K562 (cell line): ENCODE data around the gene DNAJC6. TPM values are rescaled to one million over a fixed set of nuclear protein-coding genes. Genes with fewer than 3 reads are reported as not detected.

Experiments
- ATAC-seq: fragments of 200-7000 bp; cut with Tn5 transposase; 3 replicates; pipeline ENCODE4 v1.9.1; 2020; ENCODE audit warnings: moderate library complexity
- BruUV-seq: library from RNA; stranded (reverse); fragments of 400-500 nt; replicated peaks from 2 replicates; lab custom pipeline; 2021; lab: Mats Ljungman, UMichigan
- CTCF ChIA-PET: fragments of 300-600 bp; formaldehyde crosslinking; extraction: SDS; loops from one replicate; lab custom pipeline; 2021; ENCODE audit warnings: low intra/inter-chr PET ratio; lab: Yijun Ruan, JAX
- POLR2A ChIA-PET: fragments of 300-600, 350-650 bp; sonication (Branson Sonifier 250); formaldehyde crosslinking; extraction: SDS; loops from one replicate; lab custom pipeline; 2021; ENCODE audit warnings: antibody characterized with exemption, inconsistent platforms; lab: Yijun Ruan, JAX
- DNase-seq, 4 experiments: peaks; one replicate each; pipeline versions ENCODE4 v3.0.0 to v3.0.0-alpha.2; 2011 to 2018; ENCODE audit warnings: low spot score in 3 of 4, mixed read lengths in 3 of 4; ENCODE audit errors: extremely low read depth in 1 of 4
- FAIRE-seq: peaks from 2 replicates; lab custom pipeline; 2011; peaks lifted over from hg19 to GRCh38; lab: Jason Lieb, UNC
- H2AFZ ChIP-seq: 2 replicates; pipeline ENCODE4 v1.6.0; 2011; ENCODE audit warnings: low read depth, low read length, control low read depth, inconsistent platforms
- H3K27ac ChIP-seq: fragments of 200-600 bp; 3 replicates; pipeline ENCODE4 v1.8.0; 2011; ENCODE audit warnings: low read depth, mild to moderate bottlenecking, control low read depth, inconsistent platforms, low read length, moderate library complexity, mixed read lengths; ENCODE audit errors: extremely low read depth
- H3K27me3 ChIP-seq, 2 experiments: fragments of 300-600 bp in 1 of 2; 2 replicates in 1 of 2; 3 replicates in 1 of 2; pipeline versions ENCODE4 v1.6.0 to v1.8.0; 2011; ENCODE audit warnings: inconsistent platforms in 2 of 2, low read length in 2 of 2, mild to moderate bottlenecking in 1 of 2, mixed read lengths in 1 of 2, moderate library complexity in 1 of 2; ENCODE audit not compliant: control insufficient read depth in 2 of 2, insufficient read depth in 2 of 2
- H3K36me3 ChIP-seq: fragments of 300-600 bp; 3 replicates; pipeline ENCODE4 v1.8.0; 2011; ENCODE audit warnings: mild to moderate bottlenecking, low read length, inconsistent platforms; ENCODE audit not compliant: control insufficient read depth, insufficient read depth
- H3K4me1 ChIP-seq, 2 experiments: fragments of 200-600 bp in 1 of 2; replicated peaks in 1 of 2; 2 replicates in 1 of 2; 3 replicates in 1 of 2; pipeline versions ENCODE4 v1.5.1 to v1.8.0; 2011; ENCODE audit warnings: inconsistent platforms in 2 of 2, low read length in 2 of 2, mild to moderate bottlenecking in 1 of 2, mixed read lengths in 1 of 2, moderate library complexity in 1 of 2; ENCODE audit not compliant: control insufficient read depth in 2 of 2, insufficient read depth in 2 of 2
- H3K4me2 ChIP-seq: 2 replicates; pipeline ENCODE4 v1.6.1; 2011; ENCODE audit warnings: low read length, control low read depth, inconsistent platforms, mixed read lengths; ENCODE audit not compliant: insufficient read depth
- H3K4me3 ChIP-seq: fragments of 200-600 bp; sonication (generic), shearing (Covaris generic); 2 replicates; pipeline ENCODE4 v1.5.1; 2016; ENCODE audit warnings: control low read depth, inconsistent platforms
- H3K79me2 ChIP-seq: fragments of 200-600 bp; 3 replicates; pipeline ENCODE4 v1.8.0; 2011; ENCODE audit warnings: low read length, inconsistent platforms; ENCODE audit not compliant: control insufficient read depth, insufficient read depth
- H3K9ac ChIP-seq, 2 experiments: 2 replicates each; pipeline versions ENCODE4 v1.6.0 to v1.6.1; 2011; ENCODE audit warnings: low read depth in 2 of 2, low read length in 2 of 2, control low read depth in 1 of 2, inconsistent platforms in 1 of 2, mild to moderate bottlenecking in 1 of 2, mixed read lengths in 1 of 2; ENCODE audit not compliant: insufficient read depth in 1 of 2
- H3K9me1 ChIP-seq: one replicate; pipeline ENCODE4 v1.6.0; 2011; ENCODE audit warnings: inconsistent platforms, mild to moderate bottlenecking, low read length, moderate library complexity; ENCODE audit not compliant: control insufficient read depth, insufficient read depth
- H3K9me3 ChIP-seq: replicated peaks from 2 replicates; pipeline ENCODE4 v1.5.1; 2011; ENCODE audit warnings: low read depth, low read length, inconsistent platforms; ENCODE audit not compliant: control insufficient read depth, insufficient read depth
- H4K20me1 ChIP-seq: replicated peaks from 2 replicates; pipeline ENCODE4 v1.6.1; 2011; ENCODE audit warnings: low read length, inconsistent platforms, mixed read lengths; ENCODE audit not compliant: control insufficient read depth, insufficient read depth
- ARHGAP35 ChIP-seq: fragments of 450-650 bp; IDR thresholded peaks from 2 replicates; pipeline ENCODE4 v1.6.1; 2018; ENCODE audit not compliant: partially characterized antibody
- E2F6 ChIP-seq, 2 experiments: IDR thresholded peaks; 2 replicates each; pipeline ENCODE4 v1.6.1; 2011; ENCODE audit warnings: borderline replicate concordance in 1 of 2, control low read depth in 1 of 2, low read depth in 1 of 2, low read length in 1 of 2, mild to moderate bottlenecking in 1 of 2, mixed read lengths in 1 of 2, moderate library complexity in 1 of 2; ENCODE audit not compliant: insufficient read depth in 1 of 2, insufficient read length in 1 of 2, poor library complexity in 1 of 2, severe bottlenecking in 1 of 2; ENCODE audit errors: extremely low read depth in 1 of 2
- HCFC1 ChIP-seq: IDR thresholded peaks from 2 replicates; pipeline ENCODE4 v1.6.1; 2012; ENCODE audit warnings: low read depth, low read length, improper control_type of control experiment
- HDAC1 ChIP-seq, 2 experiments: fragments of 450-650 bp; IDR thresholded peaks; 2 replicates each; pipeline ENCODE4 v1.6.1; 2016 to 2017; ENCODE audit warnings: inconsistent platforms in 1 of 2, mild to moderate bottlenecking in 1 of 2, moderate library complexity in 1 of 2
- JUND ChIP-seq, 2 experiments: IDR thresholded peaks; 2 replicates in 1 of 2; 3 replicates in 1 of 2; pipeline ENCODE4 v1.6.1; 2011; ENCODE audit warnings: borderline replicate concordance in 2 of 2, low read depth in 2 of 2, low read length in 2 of 2, improper control_type of control experiment in 1 of 2, missing biosample characterization in 1 of 2, missing genetic modification characterization in 1 of 2, missing genetic modification reagents in 1 of 2
- L3MBTL2 ChIP-seq: fragments of 450-650 bp; IDR thresholded peaks from 2 replicates; pipeline ENCODE4 v1.6.1; 2016; ENCODE audit warnings: mild to moderate bottlenecking, moderate library complexity
- LCOR ChIP-seq: sonication (generic); formaldehyde crosslinking; IDR thresholded peaks from 2 replicates; pipeline ENCODE4 v1.8.0; 2022; ENCODE audit warnings: mild to moderate bottlenecking, missing genetic modification reagents
- TRIM24 ChIP-seq, 2 experiments: fragments of 450-650 bp; IDR thresholded peaks; 2 replicates each; pipeline ENCODE4 v1.6.1; 2016
- ZNF316 ChIP-seq: fragments of 450-650 bp; IDR thresholded peaks from 2 replicates; pipeline ENCODE4 v1.6.1; 2016
- ZNF592 ChIP-seq: fragments of 450-650 bp; IDR thresholded peaks from 2 replicates; pipeline ENCODE4 v1.6.1; 2017; ENCODE audit warnings: antibody characterized with exemption, mild to moderate bottlenecking
- WGBS: fragments of 100-300 bp; shearing (Covaris generic); methylation state at CpG from one replicate; pipeline ENCODE4 v1.1.6; 2016; ENCODE audit warnings: low coverage, mixed read lengths; ENCODE audit not compliant: insufficient coverage; ENCODE audit errors: missing lambda C conversion rate; 5-methylcytosine and 5-hydroxymethylcytosine counted together
- in situ Hi-C: fragments of 300-500 bp; cut with MboI; formaldehyde crosslinking; loops from 4 replicates; pipeline ENCODE4 v1.15.0; 2018; ENCODE audit warnings: inconsistent platforms, mixed read lengths
- intact Hi-C: fragments of 100-400 bp; cut with micrococcal nuclease; formaldehyde crosslinking; loops from 2 replicates; pipeline ENCODE4 v1.14.2; 2022
- polyA plus RNA-seq, 8 experiments: library from polyadenylated mRNA; depleted of rRNA in 4 of 8; stranded (reverse) in 5 of 8; unstranded in 3 of 8; fragments of >200 nt; fragmentation: Nextera tagmentation in 2 of 8; fragmentation: Illumina TruSeq in 1 of 8; extraction: Ambion mirVana in 2 of 8; extraction: Trizol in 1 of 8; gene quantifications; 2 replicates each; pipeline versions ENCODE4 v1.2.1 to v1.2.3, GENCODE V29; 2011 to 2014; ENCODE audit warnings: inconsistent platforms in 1 of 8, missing spikeins in 1 of 8
- total RNA-seq, 7 experiments: library from RNA; depleted of rRNA in 6 of 7; stranded (reverse); fragments of >200 nt in 6 of 7; fragmentation: Illumina TruSeq in 2 of 7; extraction: Trizol in 2 of 7; gene quantifications; 2 replicates each; pipeline versions ENCODE4 v1.2.1 to v1.2.3, GENCODE V29; 2011 to 2021; ENCODE audit warnings: low replicate concordance in 1 of 7

DNAJC6 gene
- total and polyA plus RNA-seq, 9 of the 15 experiments (the other 6 are each of a cell fraction or from before 2014, with no cell fraction given): 6.7 to 78.7 (median 28.0) TPM

GRCh38 chr1:65319754-65320153, 10.4 kb downstream of the DNAJC6 start:
- H3K4me2 ChIP-seq: no peak overlapping the region
- no TSS peak for BruUV-seq
- ChIA-PET POLR2A (interaction anchor here (0.6 kb wide), 1 partner anchor 100 kb away, joined by 3 read pairs; no protein-coding TSS in a partner anchor), CTCF (interaction anchor here (0.6 kb wide), 1 partner anchor 205 kb away, joined by 3 read pairs; no protein-coding TSS in a partner anchor)
- H3K36me3 ChIP-seq: peaks cover 46% of the 10 kb centered on the region
- peaks cover 94% of the 10 kb centered on the region for H3K79me2 ChIP-seq
- H3K9me1 ChIP-seq: no peaks in the 10 kb centered on the region
- no peaks in the 10 kb centered on the region for H3K27me3 ChIP-seq
- DNase-seq: peak in 3 of 4 experiments; percentile 16 to 55 (median 19)
- FAIRE-seq: no peak
- no peak overlapping the region for H3K9ac ChIP-seq
- intact Hi-C loops: no loop called here
- no peak for ATAC-seq
- in situ Hi-C loops: no loop called here
- H3K4me3 ChIP-seq: no peak overlapping the region
- WGBS: 70% methylated on average over 1 of the region's 1 CpG
- H3K4me1 ChIP-seq: peaks cover 22 to 60% of the 10 kb centered on the region in 2 experiments
- H4K20me1 ChIP-seq: no peaks in the 10 kb centered on the region
- H2AFZ ChIP-seq: no peak overlapping the region
- H3K9me3 ChIP-seq: peaks cover 5% of the 10 kb centered on the region
- no peak overlapping the region; the same call in 1 of the 3 replicates for H3K27ac ChIP-seq
- TF ChIP-seq L3MBTL2: peak; percentile 98
- no peak for TF ChIP-seq HCFC1
- TF ChIP-seq HDAC1 (IDR thresholded peaks at IDR 0.05): 0 out of 4 replicates have a peak, but pooled peaks of 1 of the 2 experiments have one; percentile 51
- TF ChIP-seq ZNF316: peak; percentile 52
- TF ChIP-seq E2F6 (IDR thresholded peaks at IDR 0.05; ENCODE audit: borderline replicate concordance in 1 of 2, extremely low read depth in 1 of 2, insufficient read depth in 1 of 2, insufficient read length in 1 of 2, low read depth in 1 of 2, low read length in 1 of 2, poor library complexity in 1 of 2, severe bottlenecking in 1 of 2): peak; percentile 87 to 92
- 0 out of 2 replicates have a peak, but pooled peaks have one; percentile 29 for TF ChIP-seq LCOR (CRISPR knock-in tag)
- TF ChIP-seq JUND (IDR thresholded peaks at IDR 0.05; ENCODE audit: borderline replicate concordance, low read depth, low read length): 0 out of 2 replicates have a peak, but pooled peaks have one; percentile 2
- TF ChIP-seq JUND (tag; IDR thresholded peaks at IDR 0.05; ENCODE audit: borderline replicate concordance, low read depth, low read length): peak; percentile 47; the same call in 1 of the 3 replicates
- TF ChIP-seq ZNF592: peak; percentile 93
- peak; percentile 6 for TF ChIP-seq ARHGAP35
- TF ChIP-seq TRIM24 (IDR thresholded peaks at IDR 0.05): peak in 1 of 2 experiments; percentile 22; a peak in 1 of 4 replicates
